PC-3 (cell line): ENCODE results near the gene UPF2. TPM values are rescaled to one million over a fixed set of nuclear protein-coding genes. Genes with fewer than 3 reads are reported as not detected.

Experiments used
- ATAC-seq: fragments of 200-7000 bp; cut with Tn5 transposase; 2 replicates; pipeline ENCODE4 v1.9.1; 2020; ENCODE audit warnings: mild to moderate bottlenecking, moderate library complexity
- BruUV-seq: library from RNA; stranded (reverse); fragments of 400-500 nt; replicated peaks from 2 replicates; lab custom pipeline; 2021; lab: Mats Ljungman, UMichigan
- CTCF ChIA-PET: fragments of 300-600 bp; sonication (Branson Sonifier 250); formaldehyde crosslinking; loops from one replicate; lab custom pipeline; 2022; ENCODE audit warnings: antibody characterized with exemption; lab: Charles Lee
- POLR2A ChIA-PET: fragments of 300-600 bp; sonication (Branson Sonifier 250); formaldehyde crosslinking; loops from one replicate; lab custom pipeline; 2022; ENCODE audit warnings: antibody characterized with exemption; ENCODE audit not compliant: unreplicated experiment; lab: Charles Lee
- DNase-seq: peaks from one replicate; pipeline ENCODE4 v3.0.0-alpha.2; 2015
- H2AFZ ChIP-seq: fragments of 300-600 bp; sonication (generic); 2 replicates; pipeline ENCODE4 v1.6.0; 2016; ENCODE audit warnings: antibody characterized with exemption, low read length
- H3F3A ChIP-seq: fragments of 300-600 bp; sonication (generic); one replicate; pipeline ENCODE4 v1.6.0; 2017; ENCODE audit warnings: antibody characterized with exemption, low read length, control low read depth, mild to moderate bottlenecking; ENCODE audit not compliant: unreplicated experiment
- H3K27ac ChIP-seq: fragments of 300-600 bp; sonication (generic); 2 replicates; pipeline ENCODE4 v1.5.1; 2016; ENCODE audit warnings: mild to moderate bottlenecking, low read length
- H3K27me3 ChIP-seq: fragments of 300-600 bp; sonication (generic); 2 replicates; pipeline ENCODE4 v1.6.1; 2016; ENCODE audit warnings: low read length, mixed read lengths
- H3K36me3 ChIP-seq: fragments of 300-600 bp; sonication (generic); 2 replicates; pipeline ENCODE4 v1.6.1; 2016; ENCODE audit warnings: low read depth, mixed run types, low read length, mixed read lengths
- H3K4me1 ChIP-seq: fragments of 300-600 bp; sonication (generic); 2 replicates; pipeline ENCODE4 v1.5.1; 2016; ENCODE audit warnings: low read length; ENCODE audit not compliant: insufficient read depth
- H3K4me2 ChIP-seq: fragments of 300-600 bp; sonication (generic); 2 replicates; pipeline ENCODE4 v1.6.0; 2016; ENCODE audit warnings: low read length
- H3K4me3 ChIP-seq: fragments of 300-600 bp; sonication (generic); 2 replicates; pipeline ENCODE4 v1.5.1; 2016; ENCODE audit warnings: mild to moderate bottlenecking, low read length, mixed read lengths
- H3K79me2 ChIP-seq: fragments of 300-600 bp; sonication (generic); 2 replicates; pipeline ENCODE4 v1.6.1; 2017; ENCODE audit warnings: low read length, mixed read lengths
- H3K9ac ChIP-seq: fragments of 300-600 bp; sonication (generic); 2 replicates; pipeline ENCODE4 v1.6.0; 2016; ENCODE audit warnings: mild to moderate bottlenecking, low read length
- H3K9me2 ChIP-seq: fragments of 300-600 bp; sonication (generic); replicated peaks from 2 replicates; pipeline ENCODE4 v1.6.1; 2016; ENCODE audit warnings: mixed run types, low read length, mixed read lengths
- H3K9me3 ChIP-seq: fragments of 300-600 bp; sonication (generic); 2 replicates; pipeline ENCODE4 v1.6.1; 2016; ENCODE audit warnings: low read length, mixed read lengths
- H4K20me1 ChIP-seq: fragments of 300-600 bp; sonication (generic); 2 replicates; pipeline ENCODE4 v1.6.1; 2016; ENCODE audit warnings: low read length, mixed read lengths
- EZH2 ChIP-seq: fragments of 300-600 bp; sonication (generic); IDR thresholded peaks from one replicate; pipeline ENCODE4 v1.6.1; 2017; ENCODE audit warnings: antibody characterized with exemption, mild to moderate bottlenecking, low read length; ENCODE audit not compliant: unreplicated experiment
- EZH2phosphoT487 ChIP-seq: fragments of 300-600 bp; sonication (generic); IDR thresholded peaks from 2 replicates; pipeline ENCODE4 v1.6.1; 2018; ENCODE audit warnings: mild to moderate bottlenecking, antibody characterized with exemption, low read length, borderline replicate concordance
- intact Hi-C: fragments of 100-400 bp; cut with micrococcal nuclease; formaldehyde crosslinking; loops from 2 replicates; pipeline ENCODE4 v1.9.0; 2023
- total RNA-seq: library from RNA; depleted of rRNA; stranded (reverse); fragments of >200 nt; gene quantifications from 2 replicates; pipeline ENCODE4 v1.2.3, GENCODE V29; 2014; rRNA removed
- TF ChIP-seq, protein P1 (sequence below): fragments of 300-600 bp; sonication (generic); conservative IDR thresholded peaks from 2 replicates; pipeline ENCODE4 v1.5.1; 2017; ENCODE audit warnings: antibody characterized with exemption, low read depth, mild to moderate bottlenecking, low read length

UPF2 gene
- total RNA-seq, 1 experiment from 2014 or later, result 12.0 TPM

DNA sequence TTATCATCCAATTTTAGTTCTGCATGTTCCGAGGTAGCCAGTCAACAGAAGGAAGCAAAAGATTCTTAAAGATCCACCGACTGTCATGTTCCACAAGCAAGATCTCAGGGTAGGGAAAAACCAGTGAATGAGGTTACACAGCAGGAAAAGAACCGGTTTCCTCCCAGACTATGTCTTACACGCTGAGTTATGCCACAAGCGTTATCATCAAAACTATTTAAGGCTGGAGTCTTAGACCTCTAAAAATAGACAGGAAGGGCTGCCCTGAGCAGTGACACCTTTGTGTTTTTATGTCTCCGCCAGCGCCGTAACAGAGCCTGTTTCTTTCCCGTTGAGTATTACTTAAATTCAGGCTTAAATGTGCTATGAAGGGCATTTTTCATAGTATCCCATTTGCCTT lies 171.1 kb downstream of the UPF2 start:
- Histone ChIP-seq H3K36me3 (no peaks in the 10 kb centered on the region; the same call in 1 of the 2 replicates), H4K20me1 (no peaks in the 10 kb centered on the region), H3F3A (no peaks in the 10 kb centered on the region), H3K9me3 (no peaks in the 10 kb centered on the region), H3K9ac (no peak overlapping the region), H3K4me3 (no peak overlapping the region), H2AFZ (no peak overlapping the region), H3K27me3 (no peaks in the 10 kb centered on the region), H3K79me2 (no peaks in the 10 kb centered on the region), H3K9me2 (no peaks in the 10 kb centered on the region), H3K4me2 (no peak overlapping the region), H3K4me1 (peaks cover 21% of the 10 kb centered on the region), H3K27ac (no peak overlapping the region)
- no TSS peak for BruUV-seq
- DNase-seq (no peak), ATAC-seq (no peak)
- ChIA-PET POLR2A (no interaction called here), CTCF (no interaction called here)
- TF ChIP-seq EZH2 (no peak), EZH2phosphoT487 (no peak)
- TF ChIP-seq, protein P1, sequence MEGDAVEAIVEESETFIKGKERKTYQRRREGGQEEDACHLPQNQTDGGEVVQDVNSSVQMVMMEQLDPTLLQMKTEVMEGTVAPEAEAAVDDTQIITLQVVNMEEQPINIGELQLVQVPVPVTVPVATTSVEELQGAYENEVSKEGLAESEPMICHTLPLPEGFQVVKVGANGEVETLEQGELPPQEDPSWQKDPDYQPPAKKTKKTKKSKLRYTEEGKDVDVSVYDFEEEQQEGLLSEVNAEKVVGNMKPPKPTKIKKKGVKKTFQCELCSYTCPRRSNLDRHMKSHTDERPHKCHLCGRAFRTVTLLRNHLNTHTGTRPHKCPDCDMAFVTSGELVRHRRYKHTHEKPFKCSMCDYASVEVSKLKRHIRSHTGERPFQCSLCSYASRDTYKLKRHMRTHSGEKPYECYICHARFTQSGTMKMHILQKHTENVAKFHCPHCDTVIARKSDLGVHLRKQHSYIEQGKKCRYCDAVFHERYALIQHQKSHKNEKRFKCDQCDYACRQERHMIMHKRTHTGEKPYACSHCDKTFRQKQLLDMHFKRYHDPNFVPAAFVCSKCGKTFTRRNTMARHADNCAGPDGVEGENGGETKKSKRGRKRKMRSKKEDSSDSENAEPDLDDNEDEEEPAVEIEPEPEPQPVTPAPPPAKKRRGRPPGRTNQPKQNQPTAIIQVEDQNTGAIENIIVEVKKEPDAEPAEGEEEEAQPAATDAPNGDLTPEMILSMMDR, result no peak
- intact Hi-C loops, result loop anchor here (10.0 kb wide), 1 partner anchor 113 kb away; no protein-coding TSS in a partner anchor

DNA sequence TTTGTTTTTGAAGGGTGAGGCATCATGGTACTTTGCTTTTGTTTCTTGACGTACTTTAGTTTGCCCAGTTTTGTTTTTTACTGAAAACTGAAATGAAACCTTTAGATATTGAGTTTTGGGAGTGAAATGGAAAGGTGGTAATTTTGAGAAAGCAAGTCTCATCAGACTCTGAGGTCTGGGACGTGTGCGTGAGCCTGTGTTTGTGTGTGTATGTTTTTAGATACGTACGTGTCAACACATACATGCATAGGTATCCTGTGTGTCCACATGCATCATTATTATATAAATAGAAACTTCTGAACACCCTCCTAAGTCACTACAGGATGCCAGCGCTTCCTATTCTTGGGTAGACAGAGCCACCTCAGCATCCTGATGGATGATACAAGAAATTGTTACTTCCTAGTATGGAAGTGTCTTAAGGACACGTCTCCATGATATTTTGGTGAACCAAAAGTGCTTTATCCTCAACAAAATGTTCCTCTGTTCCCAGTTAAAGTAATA lies 171.7 kb downstream of the UPF2 start:
- no peaks in the 10 kb centered on the region for H3K9me2 ChIP-seq
- peaks cover 16% of the 10 kb centered on the region for H3K4me1 ChIP-seq
- H3K9me3 ChIP-seq, result no peaks in the 10 kb centered on the region
- CTCF ChIA-PET, result no interaction called here
- no peak overlapping the region for H2AFZ ChIP-seq
- no peaks in the 10 kb centered on the region for H3F3A ChIP-seq
- H3K9ac ChIP-seq, result no peak overlapping the region
- H4K20me1 ChIP-seq, result no peaks in the 10 kb centered on the region
- no peaks in the 10 kb centered on the region for H3K27me3 ChIP-seq
- TF ChIP-seq, protein P1, result no peak
- TF ChIP-seq EZH2phosphoT487 (no peak), EZH2 (no peak)
- ATAC-seq (no peak), DNase-seq (no peak)
- no peaks in the 10 kb centered on the region; the same call in 1 of the 2 replicates for H3K36me3 ChIP-seq
- intact Hi-C loops, result loop anchor here (10.0 kb wide), 1 partner anchor 114 kb away; no protein-coding TSS in a partner anchor
- POLR2A ChIA-PET, result no interaction called here
- no peak overlapping the region for H3K4me3 ChIP-seq
- no TSS peak for BruUV-seq
- no peak overlapping the region for H3K27ac ChIP-seq
- no peaks in the 10 kb centered on the region for H3K79me2 ChIP-seq
- H3K4me2 ChIP-seq, result no peak overlapping the region

DNA sequence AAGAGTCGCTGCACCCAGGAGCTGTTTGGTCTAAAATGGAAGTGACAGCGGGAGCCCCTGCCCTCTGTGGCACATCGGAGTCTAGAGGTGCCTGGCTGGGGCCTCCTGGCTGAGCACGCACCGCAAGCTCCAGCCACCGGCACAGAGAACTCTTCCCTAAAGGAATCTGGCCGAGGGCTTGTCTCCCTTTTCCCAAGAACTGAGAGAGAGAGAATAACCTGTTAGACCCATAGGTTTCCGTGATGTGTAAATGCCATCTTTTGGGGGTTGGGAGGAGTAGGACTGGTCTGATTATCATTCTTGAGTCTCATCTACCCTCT lies 172.2 kb downstream of the UPF2 start:
- H3K9ac ChIP-seq, result no peak overlapping the region
- H4K20me1 ChIP-seq, result no peaks in the 10 kb centered on the region
- H3K36me3 ChIP-seq, result peaks cover under 1% of the 10 kb centered on the region
- 0 out of 2 replicates have a peak, but pooled peaks cover 2% of the 10 kb centered on the region for H3K79me2 ChIP-seq
- BruUV-seq, result no TSS peak
- H3K9me3 ChIP-seq, result no peaks in the 10 kb centered on the region
- ATAC-seq, result no peak
- intact Hi-C loops, result loop anchor here (10.0 kb wide), 1 partner anchor 114 kb away; no protein-coding TSS in a partner anchor
- no peaks in the 10 kb centered on the region for H3F3A ChIP-seq
- no peak overlapping the region for H3K4me2 ChIP-seq
- H2AFZ ChIP-seq, result no peak overlapping the region
- H3K27ac ChIP-seq, result no peak overlapping the region
- DNase-seq, result no peak
- no peaks in the 10 kb centered on the region for H3K27me3 ChIP-seq
- POLR2A ChIA-PET, result no interaction called here
- H3K4me1 ChIP-seq, result peaks cover 12% of the 10 kb centered on the region
- TF ChIP-seq EZH2phosphoT487, result no peak
- no peaks in the 10 kb centered on the region for H3K9me2 ChIP-seq
- CTCF ChIA-PET, result no interaction called here
- no peak overlapping the region for H3K4me3 ChIP-seq

Other genes starting within 250 kb of the UPF2 start
- gene PROSER2, start 219.5 kb downstream of the UPF2 start, total RNA-seq, result 52.5 and 66.0 TPM in 2 replicates
- 8.1 and 18.7 TPM in 2 replicates for gene DHTKD1, start 26.1 kb upstream of the UPF2 start, total RNA-seq
- gene SEC61A2, start 86.9 kb upstream of the UPF2 start, total RNA-seq, result 2.2 and 5.5 TPM in 2 replicates
- gene NUDT5, start 153.1 kb upstream of the UPF2 start, total RNA-seq, result 39.3 and 57.0 TPM in 2 replicates
- 74.2 and 110 TPM in 2 replicates for gene CDC123, start 153.4 kb upstream of the UPF2 start, total RNA-seq